ENCODE measurements around the gene PPOX. TPM values are rescaled to one million over a fixed set of nuclear protein-coding genes. Genes with fewer than 3 reads are reported as not detected.

The PPOX gene
- total RNA-seq, result 10 to 100 TPM; 15.0 to 16.8 TPM
- long read RNA-seq, donor 1, partial matches to known transcripts, result 0 of 6 reads
- long read RNA-seq, donor 1, other reads (novel, unspliced or antisense), result 5 of 6 reads
- long read RNA-seq, donor 2, transcript PPOX-202 (13 exons, 1,740 nt), result major isoform, 22 of 52 reads
- long read RNA-seq, donor 2, partial matches to known transcripts, result 3 of 52 reads
- long read RNA-seq, donor 2, other reads (novel, unspliced or antisense), result 22 of 52 reads

- intact Hi-C loops (cut with DNase I), result no loop called here
- DNase-seq (ENCODE audit: low spot score), result peak; percentile 99
These were observed at the start of gene PPOX for GRCh38 chr1:161165742-161166668. TSS of gene PPOX (plus strand) at chr1:161166426. CDS start at chr1:161166848, 422 bp downstream.

GRCh38 chr1:161117759-161118581 lies 48.3 kb upstream of the PPOX start, which contains the start of the genes NIT1 and PFDN2:
TSS of gene NIT1 (plus strand) at chr1:161118105. CDS start at chr1:161118177, 72 bp downstream.
TSS of gene PFDN2 (minus strand) at chr1:161118037. CDS start at chr1:161118026, 11 bp downstream.
- intact Hi-C loops (cut with DNase I), result no loop called here
- peak; percentile 97 for DNase-seq (ENCODE audit: low spot score)

GRCh38 chr1:161119092-161119903 lies 46.9 kb upstream of the PPOX start:
- DNase-seq (ENCODE audit: low spot score), result no peak
- intact Hi-C loops (cut with DNase I), result no loop called here

- intact Hi-C loops (cut with DNase I), result no loop called here
- no peak for DNase-seq (ENCODE audit: low spot score)
These were observed 45.1 kb upstream of the PPOX start for GRCh38 chr1:161121042-161121650.

- DNase-seq (ENCODE audit: low spot score), result no peak
- intact Hi-C loops (cut with DNase I), result no loop called here
These were observed 44.4 kb upstream of the PPOX start for GRCh38 chr1:161121834-161122233.

- DNase-seq (ENCODE audit: low spot score), result no peak
- intact Hi-C loops (cut with DNase I), result no loop called here
These were observed 43.3 kb upstream of the PPOX start for GRCh38 chr1:161122967-161123366.

GRCh38 chr1:161127649-161128048 lies 38.6 kb upstream of the PPOX start:
- intact Hi-C loops (cut with DNase I), result no loop called here
- no peak for DNase-seq (ENCODE audit: low spot score)

- intact Hi-C loops (cut with DNase I), result no loop called here
- no peak for DNase-seq (ENCODE audit: low spot score)
These were observed 37.4 kb upstream of the PPOX start for GRCh38 chr1:161128591-161129420.

- intact Hi-C loops (cut with DNase I), result no loop called here
- no peak for DNase-seq (ENCODE audit: low spot score)
These were observed 36.0 kb upstream of the PPOX start for GRCh38 chr1:161130266-161130665.

GRCh38 chr1:161131523-161132409 lies 34.5 kb upstream of the PPOX start:
- intact Hi-C loops (cut with DNase I), result no loop called here

GRCh38 chr1:161132410-161133219 lies 33.6 kb upstream of the PPOX start, which contains the start of gene DEDD:
TSS of gene DEDD (minus strand) at chr1:161132667. CDS start at chr1:161124462, 8,205 bp downstream.
- intact Hi-C loops (cut with DNase I), result no loop called here
- peak; percentile 98 for DNase-seq (ENCODE audit: low spot score)

More at GRCh38 chr1:161131523-161132409, 34.5 kb upstream of the PPOX start:
- no peak for DNase-seq (ENCODE audit: low spot score)

- intact Hi-C loops (cut with DNase I), result no loop called here
- no peak for DNase-seq (ENCODE audit: low spot score)
These were observed 32.9 kb upstream of the PPOX start for GRCh38 chr1:161133220-161133740.

- no peak for DNase-seq (ENCODE audit: low spot score)
- intact Hi-C loops (cut with DNase I), result no loop called here
These were observed 28.3 kb upstream of the PPOX start for GRCh38 chr1:161137881-161138280.

- no peak for DNase-seq (ENCODE audit: low spot score)
- intact Hi-C loops (cut with DNase I), result no loop called here
These were observed 27.8 kb upstream of the PPOX start for GRCh38 chr1:161138431-161138830.

- intact Hi-C loops (cut with DNase I), result no loop called here
- DNase-seq (ENCODE audit: low spot score), result no peak
These were observed 26.5 kb upstream of the PPOX start for GRCh38 chr1:161139766-161140165.
